ENCODE measurements around the gene SSRP1.
"Not testable (repeated sequence)": the region's sequence is repeated elsewhere in the genome, so short reads cannot be mapped to it uniquely, and the experiment has no call there.

The SSRP1 gene

DNA sequence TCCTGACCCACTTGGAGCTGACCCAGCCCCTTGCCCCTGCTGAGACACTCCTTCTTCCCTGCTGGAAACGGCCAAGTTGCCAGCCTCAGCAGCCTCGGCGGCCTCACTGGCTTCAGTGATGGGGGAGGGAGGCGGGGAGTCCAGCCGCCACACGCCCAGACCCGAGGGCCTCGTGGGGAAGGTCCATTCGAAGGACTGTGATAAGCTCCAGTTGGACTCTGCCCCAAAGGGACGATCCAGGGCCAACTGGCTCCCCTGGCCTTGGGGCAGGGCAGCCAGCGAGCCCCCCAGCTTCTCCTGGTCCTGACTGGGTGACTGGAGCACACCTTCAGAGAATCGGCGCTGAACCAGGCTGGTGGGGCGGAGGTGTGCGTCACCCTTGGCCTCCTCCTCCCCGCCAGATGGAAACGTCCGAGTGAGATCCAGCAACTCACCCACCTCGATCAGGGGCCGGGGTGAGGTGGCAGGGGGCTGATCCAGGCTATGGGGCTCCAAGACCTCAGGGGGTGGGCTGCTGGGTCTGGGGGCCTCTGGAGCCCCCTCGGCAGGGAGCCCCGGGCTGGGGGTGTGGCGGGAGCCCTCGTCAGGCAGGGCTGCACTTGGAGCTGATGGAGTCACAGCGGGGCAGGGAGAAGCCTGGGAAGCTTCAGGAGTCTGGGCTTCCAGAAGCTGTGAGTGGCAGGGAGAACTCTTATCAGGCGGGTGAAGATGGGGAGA is 22.5 kb downstream of the SSRP1 start:
- no peak for DNase-seq

DNA sequence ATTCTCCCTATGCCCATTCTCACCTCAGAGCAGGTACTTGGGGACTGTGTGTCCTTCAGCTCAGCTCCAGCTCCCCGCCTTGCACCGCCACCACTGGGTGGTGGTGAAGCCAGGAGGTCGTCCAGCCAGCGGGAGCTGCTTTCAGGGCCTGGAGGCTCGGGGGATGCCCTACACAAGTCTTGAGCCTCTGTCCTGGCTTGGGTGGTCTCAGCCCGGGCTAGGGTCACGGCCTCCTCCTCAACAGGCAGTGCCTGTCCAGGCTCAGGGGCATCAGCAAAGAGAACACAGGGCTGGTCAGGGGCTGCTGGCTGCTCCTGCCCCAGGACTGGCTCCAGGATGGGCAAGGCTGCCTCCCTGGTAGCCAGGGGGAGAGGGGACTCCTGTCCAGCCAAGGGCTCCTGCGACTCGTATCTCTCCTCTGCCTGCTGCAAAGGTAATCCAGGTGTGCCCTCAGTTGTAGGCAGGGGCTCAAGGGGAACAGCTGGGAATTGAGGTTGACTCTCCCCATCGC is 23.1 kb downstream of the SSRP1 start:
- no peak for DNase-seq

DNA sequence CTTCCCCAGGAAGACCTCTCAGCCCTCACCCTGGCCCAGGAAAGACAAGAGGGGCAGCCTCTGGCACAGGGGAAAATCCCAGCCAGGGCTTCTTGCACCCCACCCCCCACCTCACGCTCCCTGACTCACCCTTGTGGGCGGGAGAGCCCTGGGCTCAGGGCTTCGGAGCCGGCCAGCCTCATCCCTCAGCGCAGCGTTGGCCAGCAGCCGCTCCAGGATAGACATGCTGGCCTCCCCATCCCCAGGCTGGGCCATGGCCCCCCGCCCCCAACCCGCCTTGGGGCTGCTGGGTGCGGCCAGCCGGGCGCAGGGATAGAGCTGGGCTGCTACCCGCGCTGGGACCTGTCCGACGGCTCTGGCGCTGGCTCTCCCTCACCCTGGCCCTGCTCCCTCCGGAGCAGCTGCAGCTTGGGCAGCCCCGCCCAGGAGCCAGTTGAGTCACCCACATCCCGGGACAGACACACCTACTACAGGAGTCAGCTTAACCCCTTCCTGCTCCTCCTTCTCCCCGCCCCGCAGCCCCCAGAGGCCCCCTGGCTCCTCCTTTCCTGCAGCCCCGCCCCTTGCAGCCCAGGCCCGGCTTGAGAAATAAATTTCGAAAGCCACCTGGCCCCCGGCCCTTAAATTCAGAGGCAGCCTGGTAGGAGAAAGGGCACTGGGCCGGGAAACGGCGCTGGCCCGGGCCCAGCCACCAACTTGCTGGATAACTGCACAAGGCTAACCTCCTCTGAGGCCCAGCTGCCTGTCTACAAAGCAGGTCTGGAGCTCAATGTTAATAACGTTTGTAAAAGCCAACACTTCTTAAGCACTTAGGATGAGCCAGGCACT is 24.4 kb downstream of the SSRP1 start:
- DNase-seq, result peak; percentile 77

DNA sequence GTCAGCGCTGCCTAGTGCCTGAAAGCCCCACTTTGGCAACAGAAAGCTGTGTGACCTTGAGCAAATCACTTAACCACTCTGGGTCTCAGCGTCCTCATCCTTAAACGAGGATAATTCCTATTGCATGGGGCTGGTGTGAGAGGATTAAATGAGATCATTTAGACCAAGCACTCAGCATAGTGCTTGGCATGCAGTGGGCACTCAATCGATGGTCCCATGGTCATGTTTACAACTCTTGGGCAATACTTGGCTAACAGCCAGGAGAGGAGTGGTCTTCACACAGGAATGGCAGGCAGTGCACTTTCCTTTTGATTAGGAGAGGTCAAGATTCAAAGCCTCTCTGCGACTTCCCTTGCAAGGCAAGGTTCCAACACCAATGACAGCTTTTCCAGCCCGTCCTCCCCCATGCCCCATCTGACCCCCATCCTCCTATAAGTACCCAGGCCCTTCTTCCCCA is 25.0 kb downstream of the SSRP1 start:
- no peak for DNase-seq

DNA sequence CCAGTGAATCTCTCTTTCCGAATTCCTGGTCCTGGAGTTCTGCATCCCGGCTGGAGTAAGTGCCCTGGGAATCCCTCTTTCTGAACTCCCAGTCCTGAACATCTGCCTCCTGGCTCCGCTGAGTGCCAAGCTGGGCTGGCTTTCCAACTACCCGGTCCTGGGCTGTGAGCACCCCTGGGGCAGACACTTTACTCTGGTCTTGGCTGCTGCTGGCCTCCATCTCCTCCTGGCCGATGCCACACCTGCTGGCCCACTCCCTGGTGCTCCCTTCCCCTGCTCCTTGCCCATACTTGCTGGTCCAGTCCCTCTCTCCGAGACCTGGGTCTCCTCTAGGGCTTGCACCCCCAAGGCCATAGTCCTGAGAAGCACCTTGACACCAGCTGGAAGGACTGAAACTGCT is 25.6 kb downstream of the SSRP1 start:
- no peak for DNase-seq

DNA sequence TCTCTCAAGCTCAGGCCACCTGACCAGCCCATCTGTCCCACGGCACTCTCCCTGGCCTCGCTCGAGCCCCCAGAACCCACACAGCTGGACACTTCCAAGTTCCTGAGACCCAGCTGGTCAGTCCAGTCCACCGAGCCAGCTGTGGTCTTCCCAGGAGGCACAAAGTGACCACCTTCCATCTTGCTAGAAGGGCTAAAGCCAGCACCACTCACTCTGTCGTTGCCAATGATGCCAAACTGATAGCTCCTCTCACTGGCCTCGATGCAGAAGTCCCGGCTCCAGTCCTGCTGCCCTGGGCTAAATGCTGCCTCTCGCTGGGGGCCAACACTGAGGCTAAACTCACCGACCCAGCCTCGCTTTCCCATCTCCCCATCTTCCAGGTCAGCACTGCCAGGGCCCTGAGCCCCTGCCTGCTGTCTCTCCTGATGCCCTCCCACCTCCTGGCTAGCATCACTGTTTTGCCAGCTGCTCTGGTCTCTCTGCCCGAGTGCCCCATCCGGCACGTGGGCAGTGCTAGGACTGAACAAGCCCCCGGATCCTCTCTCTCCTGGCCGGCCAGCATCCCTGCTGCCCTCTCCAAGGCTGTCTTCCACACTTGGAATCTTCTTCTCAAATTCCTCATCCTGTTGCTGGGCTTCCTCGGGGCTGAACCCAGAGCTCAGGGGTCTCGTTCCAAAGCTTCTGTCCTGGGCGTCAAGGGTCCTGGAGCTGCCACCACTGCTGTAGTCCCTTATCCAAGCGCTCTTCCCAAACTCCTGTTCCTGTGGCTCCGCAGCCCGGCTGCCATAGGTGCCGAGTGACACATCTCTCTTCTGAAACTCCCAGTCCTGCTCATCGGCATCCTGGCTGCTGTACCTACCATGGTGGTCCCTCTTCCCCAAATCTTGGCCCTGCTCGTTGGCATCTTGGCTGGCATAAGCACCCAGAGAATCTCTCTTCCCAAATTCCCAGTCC is 26.3 kb downstream of the SSRP1 start:
- no peak for DNase-seq

DNA sequence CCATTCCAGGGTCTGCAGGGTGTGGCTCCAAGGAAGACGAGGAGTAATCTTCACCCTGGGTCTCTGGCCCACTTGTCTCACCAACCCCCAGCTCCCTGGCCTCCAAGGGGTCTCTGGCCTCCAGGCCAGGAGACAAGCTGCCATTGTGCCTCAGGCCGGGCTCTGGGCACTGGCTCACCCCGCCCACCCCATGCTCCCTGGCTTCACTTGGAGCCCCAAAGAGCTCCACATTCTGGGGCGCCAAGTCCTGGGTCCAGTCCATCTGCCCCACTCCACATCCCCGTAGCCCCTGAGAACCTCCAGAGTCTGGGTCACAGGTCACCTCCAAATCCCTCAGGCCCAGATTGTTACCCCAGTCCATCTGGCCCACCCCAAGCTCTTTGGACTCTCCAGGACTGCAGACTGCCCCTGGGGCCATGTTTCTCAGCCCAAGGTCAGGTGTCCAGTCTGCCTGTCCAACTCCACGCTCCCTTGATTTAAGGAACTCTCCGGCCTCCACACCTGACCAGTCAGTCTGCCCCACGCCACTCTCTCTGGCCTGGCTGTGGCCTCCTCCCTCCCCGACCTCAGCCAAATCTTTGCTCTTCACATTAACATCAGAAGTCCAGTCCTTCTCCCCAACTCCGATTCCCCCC is 27.1 kb downstream of the SSRP1 start:
- no peak for DNase-seq

DNA sequence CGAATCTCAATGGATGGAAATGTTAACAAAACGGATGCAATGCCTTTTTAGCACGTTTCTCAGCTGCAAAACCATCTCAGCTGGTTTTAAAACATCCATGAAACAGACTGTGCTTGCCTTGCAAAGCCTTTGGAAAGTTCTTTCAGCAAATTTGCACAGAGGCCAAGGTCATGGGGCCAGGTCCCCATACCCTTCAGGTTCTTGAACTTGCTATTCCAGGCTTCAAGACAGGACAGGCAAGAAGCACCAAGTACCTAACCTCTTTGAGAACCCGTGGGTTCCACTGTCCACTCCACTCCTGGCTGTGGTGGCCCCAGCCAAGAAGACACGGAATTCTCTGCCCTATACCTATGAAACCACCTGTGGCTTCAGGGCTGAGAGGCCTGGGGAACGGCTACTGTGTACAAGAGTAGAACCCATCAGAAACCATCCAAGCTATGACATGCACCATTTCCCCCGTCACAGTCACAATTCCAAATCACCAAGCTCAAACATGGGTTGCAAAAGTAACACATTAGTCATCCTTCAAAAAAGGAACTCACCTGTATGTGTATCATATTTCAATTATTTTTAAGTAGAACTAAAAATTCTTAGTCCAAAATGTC is 27.9 kb downstream of the SSRP1 start:
- DNase-seq, result no peak

DNA sequence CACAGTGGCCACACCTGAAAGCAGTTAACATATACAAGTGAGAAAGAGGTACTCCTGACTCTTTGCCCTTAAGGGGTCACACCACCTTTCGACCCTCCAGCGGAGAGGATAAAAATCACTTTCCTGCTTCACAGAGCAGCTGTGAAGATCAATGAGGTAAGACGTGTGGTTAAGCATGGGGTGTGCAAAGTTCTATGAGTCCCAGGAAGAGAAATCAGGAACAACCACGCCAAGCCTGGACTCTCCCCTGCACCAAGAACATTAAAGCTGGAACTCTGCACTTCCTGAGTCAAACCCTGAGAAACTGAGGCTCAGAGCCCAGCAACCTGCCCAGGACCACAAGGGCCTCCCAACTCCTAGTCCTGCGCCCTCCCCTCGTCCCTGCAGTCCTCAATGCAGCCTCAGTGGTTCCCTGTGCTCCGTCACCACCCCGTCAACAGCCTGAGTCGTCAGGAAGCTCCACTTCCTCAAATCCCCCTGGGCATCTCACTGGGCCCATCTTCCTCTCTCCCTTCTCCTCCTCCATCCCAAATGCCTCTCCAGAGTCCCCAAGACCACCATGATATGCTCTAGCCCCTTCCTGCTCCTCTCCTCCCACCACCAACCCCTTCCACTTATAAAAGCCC is 28.6 kb downstream of the SSRP1 start:
- DNase-seq, result peak; percentile 45

DNA sequence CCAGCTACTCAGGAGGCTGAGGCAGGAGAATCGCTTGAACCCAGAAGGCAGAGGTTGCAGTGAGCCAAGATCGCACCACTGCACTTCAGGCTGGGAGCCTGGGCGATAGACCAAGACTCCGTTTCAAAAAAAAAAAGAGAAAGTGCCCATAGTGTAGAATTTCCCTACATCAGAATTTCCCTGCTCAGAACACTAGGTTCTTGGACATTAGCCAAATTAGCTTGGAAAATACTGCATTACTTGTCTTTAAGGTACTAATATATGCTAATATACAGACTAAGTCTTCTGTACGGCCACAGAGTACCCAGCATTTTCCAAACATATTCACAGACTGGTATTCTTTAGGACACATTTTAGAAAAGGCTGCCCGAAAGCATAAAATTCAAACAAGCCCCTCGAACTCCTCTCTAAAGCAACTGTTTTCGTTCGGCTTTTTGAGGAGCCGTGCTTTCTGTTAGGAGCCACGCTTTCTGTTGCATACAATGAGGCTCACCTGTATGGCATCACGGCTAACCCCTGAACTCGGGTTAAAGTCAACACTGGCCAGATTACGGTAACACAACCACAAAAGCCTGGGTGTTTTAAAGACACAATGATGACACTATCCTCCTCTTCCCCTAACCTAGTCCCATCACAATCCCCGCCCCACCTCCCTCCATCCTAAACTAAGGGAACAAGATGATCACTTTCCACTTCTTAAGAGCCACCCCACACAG is 29.4 kb downstream of the SSRP1 start:
- no peak for DNase-seq

DNA sequence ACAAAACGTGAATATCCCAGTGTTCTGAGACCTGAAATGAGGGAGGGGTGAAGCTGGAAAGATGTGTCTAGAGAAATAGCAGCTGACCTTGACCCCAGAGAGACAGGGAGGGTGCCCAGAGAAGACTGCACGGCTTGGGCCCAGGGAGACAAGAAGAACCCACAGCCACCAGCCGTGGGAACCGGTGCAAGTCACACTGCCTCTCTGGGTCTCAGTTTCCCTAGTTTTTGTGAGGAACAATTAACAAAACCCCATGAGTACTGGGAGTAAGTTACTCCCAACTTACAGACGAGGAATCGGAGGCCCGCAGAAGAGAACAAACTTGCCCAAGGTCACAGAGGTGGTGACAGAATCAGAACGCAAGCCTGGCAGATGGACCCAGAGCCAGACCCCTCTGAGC is 30.2 kb downstream of the SSRP1 start:
- no peak for DNase-seq

DNA sequence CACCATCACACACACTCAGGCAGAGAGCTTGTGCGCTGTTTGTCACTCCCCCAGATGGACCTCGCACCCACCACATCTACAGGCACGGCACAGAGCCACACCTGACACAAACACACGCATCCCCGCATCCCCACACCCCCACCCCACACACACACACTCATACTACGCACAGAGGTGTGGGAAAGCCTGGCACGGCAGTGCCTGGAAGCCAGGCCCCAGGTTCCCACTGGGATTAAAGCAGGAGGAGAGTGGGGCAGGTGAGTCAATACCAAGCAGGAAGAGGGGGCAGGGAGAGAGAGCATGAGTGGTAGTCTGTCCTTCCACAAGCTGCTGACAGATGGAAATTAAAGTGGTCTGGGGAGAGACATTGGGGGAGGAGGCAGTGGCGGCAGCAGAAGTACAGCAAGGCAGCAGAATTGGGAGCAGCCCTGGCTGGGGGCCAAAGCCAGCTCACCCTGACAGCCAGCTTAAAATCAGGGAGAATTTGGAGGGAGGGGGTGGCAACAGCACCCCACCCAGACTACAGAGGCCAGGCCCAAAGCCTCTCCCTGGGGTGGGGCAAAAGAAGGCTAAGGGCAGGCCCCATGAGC is 31.6 kb downstream of the SSRP1 start:
- DNase-seq, result no peak

DNA sequence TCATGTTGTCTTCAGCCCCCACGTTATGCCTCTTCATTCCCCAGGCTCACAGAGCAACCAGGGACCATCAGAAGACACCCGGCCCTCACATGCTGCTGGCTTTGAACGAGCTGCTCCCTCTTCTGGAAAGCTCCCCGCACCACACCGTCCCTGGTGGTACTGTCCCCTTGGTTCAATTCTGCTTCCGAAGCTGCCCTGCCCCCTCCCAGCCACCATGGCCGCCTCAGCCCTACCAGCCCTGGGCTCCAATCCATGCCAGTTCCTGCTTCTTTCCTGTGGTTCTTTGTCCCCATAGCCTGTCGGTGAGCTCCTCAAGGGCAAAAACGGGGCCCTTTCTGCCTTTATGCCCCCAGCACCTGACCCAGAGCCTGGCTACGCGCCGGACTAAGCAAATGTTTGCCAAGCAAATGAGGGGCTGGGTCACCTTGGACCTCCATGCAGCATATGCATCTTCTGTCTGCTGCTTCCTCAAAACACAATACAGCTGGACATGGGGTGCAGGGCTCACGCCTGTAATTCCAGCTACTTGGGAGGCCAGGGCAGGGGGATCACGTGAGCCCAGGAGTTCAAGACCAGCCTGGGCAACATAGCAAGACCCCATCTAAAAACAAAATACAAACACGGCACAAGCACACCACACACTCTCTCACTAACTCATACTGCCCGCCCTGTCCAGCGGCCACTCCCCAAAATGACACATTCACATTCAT is 32.3 kb downstream of the SSRP1 start:
- no peak for DNase-seq

DNA sequence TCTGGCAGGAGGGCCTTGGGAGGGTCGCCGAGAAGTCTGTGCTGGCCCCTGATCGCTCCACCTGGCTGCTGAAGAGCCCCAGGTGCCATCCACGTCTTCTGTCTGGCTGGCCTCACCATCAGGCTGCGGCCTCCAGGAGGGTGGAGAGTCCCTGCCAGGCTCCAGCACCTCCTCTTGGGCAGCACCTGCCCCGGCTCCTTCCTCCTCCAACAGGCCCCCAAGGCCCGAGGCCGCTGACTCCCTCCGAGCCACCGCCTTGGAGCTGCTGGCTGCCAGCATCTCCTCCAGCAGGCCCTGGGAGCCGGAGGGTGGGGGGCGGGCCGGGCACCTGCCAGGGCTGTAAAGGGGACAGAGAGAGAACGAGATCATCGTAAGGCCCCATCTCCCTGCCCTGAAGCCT is 33.2 kb downstream of the SSRP1 start:
- DNase-seq, result no peak

DNA sequence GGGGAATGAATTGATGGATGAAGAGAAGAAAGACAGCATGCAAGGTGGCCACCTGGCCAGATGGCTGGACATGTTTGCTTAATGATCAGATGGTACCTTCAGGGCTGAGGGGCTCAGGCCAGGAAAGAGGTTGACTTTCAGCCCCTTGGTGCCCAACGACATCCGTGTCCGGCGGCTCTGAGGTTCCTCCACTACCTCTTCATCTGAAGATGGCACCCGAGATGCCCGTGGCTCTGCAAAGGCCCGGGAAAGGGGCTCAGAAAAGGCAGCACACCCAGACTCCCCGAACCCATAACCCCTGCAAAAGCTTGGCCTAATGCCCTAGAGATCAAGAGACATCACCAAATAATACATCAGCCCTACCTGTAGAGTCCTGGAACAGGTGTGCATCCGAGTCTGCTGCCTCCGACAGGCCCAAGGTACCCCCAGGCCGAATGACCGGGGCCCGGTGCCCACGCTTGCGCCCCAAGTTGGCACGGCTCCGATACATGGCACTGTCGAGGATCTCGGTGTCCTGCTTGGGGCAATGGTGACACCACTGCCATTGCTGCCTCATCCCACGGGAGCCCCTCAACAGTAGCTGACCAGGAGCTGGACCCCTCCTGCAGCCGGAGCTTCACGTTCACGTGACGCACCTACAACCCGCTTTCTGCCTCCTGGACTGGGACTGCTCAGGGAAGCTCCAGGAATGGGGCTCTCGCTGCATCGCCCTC is 33.8 kb downstream of the SSRP1 start:
- no peak for DNase-seq

DNA sequence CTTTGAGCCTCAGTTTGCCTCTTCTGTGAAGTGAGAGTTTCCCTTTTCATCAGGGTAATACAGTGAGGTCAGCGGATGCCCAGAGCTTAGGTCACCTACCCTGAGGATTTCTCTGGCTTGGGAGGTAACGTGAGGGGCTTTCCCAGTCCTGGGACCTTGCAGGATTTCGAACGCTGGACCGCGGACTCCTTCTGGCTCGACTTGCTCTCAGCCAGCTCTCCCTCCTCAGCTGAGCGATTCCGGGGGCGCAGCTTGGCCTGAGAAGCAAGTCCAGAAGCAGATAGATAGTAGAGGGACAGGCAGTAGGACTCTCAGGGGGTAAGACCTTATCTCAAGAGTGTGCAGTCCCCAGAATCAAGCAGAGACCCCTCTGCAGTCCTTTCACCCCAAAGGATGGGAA is 34.9 kb downstream of the SSRP1 start:
- no peak for DNase-seq

DNA sequence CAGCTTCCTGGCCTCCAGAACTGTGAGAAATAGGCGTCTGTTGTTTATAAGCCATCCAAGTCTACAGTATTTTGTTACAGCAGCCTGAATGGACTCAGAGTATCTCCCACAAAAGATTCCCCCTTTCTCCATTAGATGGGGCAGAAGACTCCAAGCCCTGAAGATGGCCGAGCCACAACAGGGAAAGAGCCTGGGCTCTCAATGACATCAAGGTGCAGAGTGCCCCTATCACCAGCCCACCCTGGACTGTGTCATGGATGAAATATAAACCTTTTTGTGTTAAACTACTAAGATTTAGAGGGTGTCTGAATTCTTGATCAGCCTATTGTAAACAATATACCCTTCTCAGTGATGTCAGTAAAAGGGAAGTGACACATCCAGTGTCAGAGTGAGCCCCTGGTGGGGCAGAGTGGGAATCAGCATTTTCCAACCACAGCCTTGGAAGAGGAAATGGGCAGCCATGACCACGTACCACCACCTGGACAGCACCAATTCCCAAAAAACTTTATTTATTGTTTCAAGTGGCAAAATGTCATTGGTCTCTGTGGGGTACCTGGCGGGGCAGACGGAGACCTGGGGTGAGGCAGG is 36.4 kb downstream of the SSRP1 start:
- DNase-seq, result no peak

DNA sequence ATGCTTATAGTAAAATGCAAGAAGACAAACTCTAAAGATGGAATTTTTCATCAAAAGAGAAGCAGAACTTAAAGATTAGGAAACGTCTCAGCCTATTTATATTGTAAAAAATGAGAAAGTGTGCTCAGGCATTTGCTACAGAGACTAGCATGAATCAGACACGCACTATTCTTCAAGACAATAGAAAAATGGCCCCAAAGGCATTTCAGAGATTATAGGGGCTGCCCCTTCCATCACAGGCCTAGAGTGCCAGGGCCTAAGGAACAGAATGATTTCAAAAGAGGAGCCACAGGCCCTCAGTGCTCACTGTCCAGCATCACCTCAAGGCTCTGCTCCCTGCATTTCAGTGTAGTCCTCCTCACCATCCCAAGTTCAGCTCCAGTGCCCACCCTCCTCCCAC is 38.5 kb downstream of the SSRP1 start:
- DNase-seq, result no peak

DNA sequence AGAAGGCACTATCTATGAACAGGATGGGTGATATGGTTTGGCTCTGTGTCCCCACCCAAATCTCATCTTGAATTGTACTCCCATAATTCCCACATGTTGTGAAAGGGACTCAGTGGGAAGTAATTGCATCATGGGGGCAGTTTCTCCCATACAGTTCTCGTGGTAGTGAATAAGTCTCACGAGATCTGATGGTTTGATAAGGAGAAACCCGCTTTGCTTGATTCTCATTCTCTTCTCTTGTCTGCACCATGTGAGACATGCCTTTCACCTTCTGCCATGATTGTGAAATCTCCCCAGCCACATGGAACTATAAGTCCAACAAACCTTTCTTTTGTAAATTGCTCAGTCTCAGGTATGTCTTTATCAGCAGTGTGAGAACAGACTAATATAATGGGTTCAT is 39.5 kb downstream of the SSRP1 start:
- not testable (repeated sequence) for DNase-seq

All from inflammatory macrophage treated with lipopolysaccharide for 4 hours (primary cell).